NCI-H2107 treated with DMSO at 0.1 percent for 48 hours (cell line): Measurements from ENCODE around the gene ATOH8.
A peak's percentile ranks its signal among the peaks of the same experiment; 100 is the strongest.
"Not testable (repeated sequence)": the region's sequence is repeated elsewhere in the genome, so short reads cannot be mapped to it uniquely, and the experiment has no call there.

Experiments
- DNase-seq: peaks from one replicate; lab custom pipeline; 2025; ENCODE audit not compliant: unreplicated experiment; lab: John Stamatoyannopoulos, UW

Gene ATOH8

GRCh38 chr2:85823951-85824350, 70.2 kb downstream of the ATOH8 start:
- no peak for DNase-seq

GRCh38 chr2:85826990-85827878, 73.4 kb downstream of the ATOH8 start:
- peak; percentile 39 for DNase-seq

GRCh38 chr2:85827879-85828569, 74.2 kb downstream of the ATOH8 start:
- DNase-seq: peak; percentile 25

GRCh38 chr2:85828725-85829124, 74.9 kb downstream of the ATOH8 start:
- no peak for DNase-seq

- not testable (repeated sequence) for DNase-seq
Measured at GRCh38 chr2:85829394-85829793, 75.6 kb downstream of the ATOH8 start.

GRCh38 chr2:85830645-85831044, 76.9 kb downstream of the ATOH8 start:
- no peak for DNase-seq

- DNase-seq: no peak
Measured at GRCh38 chr2:85831735-85832134, 77.9 kb downstream of the ATOH8 start.

GRCh38 chr2:85834466-85834865, 80.7 kb downstream of the ATOH8 start:
- DNase-seq: no peak
